GM23248 (cell line): Measurements from ENCODE around the gene HPX.

Experiments
- EZH2 ChIP-seq: fragments of 200-600 bp; sonication (generic); IDR thresholded peaks from 2 replicates; pipeline ENCODE4 v1.6.1; 2018; ENCODE audit warnings: antibody characterized with exemption, mild to moderate bottlenecking; ENCODE audit not compliant: insufficient read depth, poor library complexity, severe bottlenecking
- EZH2phosphoT487 ChIP-seq: fragments of 200-600 bp; sonication (generic); IDR thresholded peaks from 2 replicates; pipeline ENCODE4 v1.6.1; 2018; ENCODE audit warnings: antibody characterized with exemption, moderate library complexity, mild to moderate bottlenecking, low read depth; ENCODE audit not compliant: insufficient read depth

GRCh38 chr11:6393989-6394670 is 46.7 kb downstream of the HPX start:
- TF ChIP-seq EZH2phosphoT487 (no peak), EZH2 (no peak)
